Measurements from ENCODE around the gene MEPE.

The MEPE gene

GRCh38 chr4:87844452-87844851, 11.7 kb downstream of the MEPE start:
- no peak for DNase-seq

GRCh38 chr4:87846226-87846625, 13.5 kb downstream of the MEPE start:
- DNase-seq: no peak

- DNase-seq: no peak
Observed at GRCh38 chr4:87848622-87849351, 16.0 kb downstream of the MEPE start.

- no peak for DNase-seq
Observed at GRCh38 chr4:87849612-87850011, 16.8 kb downstream of the MEPE start.

GRCh38 chr4:87851332-87851731, 18.6 kb downstream of the MEPE start:
- no peak for DNase-seq

- DNase-seq: no peak
Observed at GRCh38 chr4:87851953-87852352, 19.2 kb downstream of the MEPE start.

- DNase-seq: no peak
Observed at GRCh38 chr4:87853108-87853507, 20.3 kb downstream of the MEPE start.

GRCh38 chr4:87853891-87854290, 21.1 kb downstream of the MEPE start:
- DNase-seq: no peak

GRCh38 chr4:87855559-87855958, 22.8 kb downstream of the MEPE start:
- DNase-seq: no peak

GRCh38 chr4:87856816-87857215, 24.0 kb downstream of the MEPE start:
- no peak for DNase-seq

- DNase-seq: no peak
Observed at GRCh38 chr4:87857789-87858188, 25.0 kb downstream of the MEPE start.

- no peak for DNase-seq
Observed at GRCh38 chr4:87862236-87862635, 29.5 kb downstream of the MEPE start.

GRCh38 chr4:87863486-87863885, 30.7 kb downstream of the MEPE start:
- DNase-seq: no peak

- DNase-seq: no peak
Observed at GRCh38 chr4:87864321-87864720, 31.6 kb downstream of the MEPE start.

GRCh38 chr4:87865288-87865687, 32.5 kb downstream of the MEPE start:
- DNase-seq: no peak

- DNase-seq: no peak
Observed at GRCh38 chr4:87865960-87866598, 33.3 kb downstream of the MEPE start.

- no peak for DNase-seq
Observed at GRCh38 chr4:87868522-87868921, 35.8 kb downstream of the MEPE start.

GRCh38 chr4:87872028-87872427, 39.3 kb downstream of the MEPE start:
- DNase-seq: no peak

GRCh38 chr4:87875191-87875590, 42.4 kb downstream of the MEPE start:
- DNase-seq: no peak

GRCh38 chr4:87880106-87880505, 47.3 kb downstream of the MEPE start:
- no peak for DNase-seq

GRCh38 chr4:87881115-87881514, 48.3 kb downstream of the MEPE start:
- DNase-seq: no peak

- no peak for DNase-seq
Observed at GRCh38 chr4:87882321-87882720, 49.6 kb downstream of the MEPE start.

GRCh38 chr4:87882861-87883260, 50.1 kb downstream of the MEPE start:
- DNase-seq: no peak

GRCh38 chr4:87884976-87885549, 52.3 kb downstream of the MEPE start:
- DNase-seq: no peak

- DNase-seq: no peak
Observed at GRCh38 chr4:87886083-87886482, 53.3 kb downstream of the MEPE start.

Measured in activated CD4-positive, alpha-beta T cell treated with anti-CD3 and anti-CD28 coated beads for 1 hour (primary cell).